ENCODE results near the gene CTXN3.

DNA sequence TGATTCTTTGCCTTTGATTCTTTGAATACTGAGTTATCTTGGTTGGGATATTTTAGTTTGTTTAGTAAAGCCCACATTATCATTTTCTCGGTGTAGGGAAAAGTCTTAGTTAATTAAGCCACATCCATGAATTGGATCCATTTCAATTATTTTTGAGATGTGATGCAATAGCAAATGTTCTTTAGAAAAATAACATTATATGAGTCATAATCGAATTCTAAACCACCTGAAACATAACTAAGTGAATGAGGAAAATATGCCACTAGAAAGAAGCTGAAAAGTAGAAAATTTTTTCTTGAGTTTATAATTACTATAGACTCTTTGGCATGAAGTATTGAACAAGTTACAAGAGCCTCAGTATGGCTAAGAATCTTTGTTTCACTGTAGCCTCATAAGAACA is 36.8 kb downstream of the CTXN3 start:
- TF ChIP-seq, protein P1, sequence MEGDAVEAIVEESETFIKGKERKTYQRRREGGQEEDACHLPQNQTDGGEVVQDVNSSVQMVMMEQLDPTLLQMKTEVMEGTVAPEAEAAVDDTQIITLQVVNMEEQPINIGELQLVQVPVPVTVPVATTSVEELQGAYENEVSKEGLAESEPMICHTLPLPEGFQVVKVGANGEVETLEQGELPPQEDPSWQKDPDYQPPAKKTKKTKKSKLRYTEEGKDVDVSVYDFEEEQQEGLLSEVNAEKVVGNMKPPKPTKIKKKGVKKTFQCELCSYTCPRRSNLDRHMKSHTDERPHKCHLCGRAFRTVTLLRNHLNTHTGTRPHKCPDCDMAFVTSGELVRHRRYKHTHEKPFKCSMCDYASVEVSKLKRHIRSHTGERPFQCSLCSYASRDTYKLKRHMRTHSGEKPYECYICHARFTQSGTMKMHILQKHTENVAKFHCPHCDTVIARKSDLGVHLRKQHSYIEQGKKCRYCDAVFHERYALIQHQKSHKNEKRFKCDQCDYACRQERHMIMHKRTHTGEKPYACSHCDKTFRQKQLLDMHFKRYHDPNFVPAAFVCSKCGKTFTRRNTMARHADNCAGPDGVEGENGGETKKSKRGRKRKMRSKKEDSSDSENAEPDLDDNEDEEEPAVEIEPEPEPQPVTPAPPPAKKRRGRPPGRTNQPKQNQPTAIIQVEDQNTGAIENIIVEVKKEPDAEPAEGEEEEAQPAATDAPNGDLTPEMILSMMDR (optimal IDR thresholded peaks at IDR 0.05 in 1 of 3, IDR thresholded peaks at IDR 0.05 in 1 of 3, conservative IDR thresholded peaks at IDR 0.05 in 1 of 3; ENCODE audit: extremely low read depth in 1 of 3, insufficient read depth in 2 of 3, low read length in 3 of 3): no peak
- TF ChIP-seq EZH2 (IDR thresholded peaks at IDR 0.05; ENCODE audit: low read length): no peak
